Measurements from ENCODE around the gene CAB39L.
A peak's percentile ranks its signal among the peaks of the same experiment; 100 is the strongest.
"Not testable (repeated sequence)": the region's sequence is repeated elsewhere in the genome, so short reads cannot be mapped to it uniquely, and the experiment has no call there.

Gene CAB39L

GRCh38 chr13:49327145-49327544 is 116.7 kb downstream of the CAB39L start:
- not testable (repeated sequence) for H3K4me1 ChIP-seq (ENCODE audit: control insufficient read depth, insufficient read depth, low read length); H3K4me3 ChIP-seq (ENCODE audit: low read length in 2 of 2); H3K9me3 ChIP-seq (ENCODE audit: control insufficient read depth in 2 of 2, low read length in 2 of 2); H3K27me3 ChIP-seq (ENCODE audit: control insufficient read depth in 1 of 2, insufficient read depth in 2 of 2, low read length in 2 of 2); H3K27ac ChIP-seq (ENCODE audit: low read length); H3K9ac ChIP-seq (ENCODE audit: low read length in 2 of 2)
- peaks cover 18% of the 10 kb centered on the region in 2 donors for H3K36me3 ChIP-seq (ENCODE audit: control insufficient read depth in 2 of 2, insufficient read depth in 2 of 2, low read length in 2 of 2)

GRCh38 chr13:49326222-49326917 is 117.5 kb downstream of the CAB39L start:
- Histone ChIP-seq H3K4me3 (ENCODE audit: low read length in 2 of 2) (no peak overlapping the region), H3K4me1 (ENCODE audit: control insufficient read depth, insufficient read depth, low read length) (peaks cover 5% of the 10 kb centered on the region), H3K36me3 (ENCODE audit: control insufficient read depth in 2 of 2, insufficient read depth in 2 of 2, low read length in 2 of 2) (peaks cover 16 to 20% of the 10 kb centered on the region in 2 donors), H3K9me3 (ENCODE audit: control insufficient read depth in 2 of 2, low read length in 2 of 2) (no peaks in the 10 kb centered on the region), H3K27me3 (ENCODE audit: control insufficient read depth in 1 of 2, insufficient read depth in 2 of 2, low read length in 2 of 2) (no peaks in the 10 kb centered on the region), H3K27ac (ENCODE audit: low read length) (peak overlapping the region; percentile 6), H3K9ac (ENCODE audit: low read length in 2 of 2) (no peak overlapping the region)

- no peak overlapping the region for H3K4me3 ChIP-seq (ENCODE audit: low read length in 2 of 2)
- no peaks in the 10 kb centered on the region for H3K27me3 ChIP-seq (ENCODE audit: control insufficient read depth in 1 of 2, insufficient read depth in 2 of 2, low read length in 2 of 2)
- peaks cover 6% of the 10 kb centered on the region for H3K4me1 ChIP-seq (ENCODE audit: control insufficient read depth, insufficient read depth, low read length)
- H3K36me3 ChIP-seq (ENCODE audit: control insufficient read depth in 2 of 2, insufficient read depth in 2 of 2, low read length in 2 of 2), result peaks cover 12 to 13% of the 10 kb centered on the region in 2 donors
- H3K9me3 ChIP-seq (ENCODE audit: control insufficient read depth in 2 of 2, low read length in 2 of 2), result no peaks in the 10 kb centered on the region
- H3K27ac ChIP-seq (ENCODE audit: low read length), result no peak overlapping the region
- no peak overlapping the region for H3K9ac ChIP-seq (ENCODE audit: low read length in 2 of 2)
These were observed 120.5 kb downstream of the CAB39L start for GRCh38 chr13:49323344-49323743.

- Histone ChIP-seq H3K4me3 (ENCODE audit: low read length in 2 of 2) (no peak overlapping the region), H3K4me1 (ENCODE audit: control insufficient read depth, insufficient read depth, low read length) (peaks cover 6% of the 10 kb centered on the region), H3K9ac (ENCODE audit: low read length in 2 of 2) (no peak overlapping the region), H3K27ac (ENCODE audit: low read length) (no peak overlapping the region), H3K36me3 (ENCODE audit: control insufficient read depth in 2 of 2, insufficient read depth in 2 of 2, low read length in 2 of 2) (peaks cover 9 to 11% of the 10 kb centered on the region in 2 donors), H3K9me3 (ENCODE audit: control insufficient read depth in 2 of 2, low read length in 2 of 2) (no peaks in the 10 kb centered on the region), H3K27me3 (ENCODE audit: control insufficient read depth in 1 of 2, insufficient read depth in 2 of 2, low read length in 2 of 2) (no peaks in the 10 kb centered on the region)
These were observed 121.2 kb downstream of the CAB39L start for GRCh38 chr13:49322702-49323101.

- no peaks in the 10 kb centered on the region for H3K27me3 ChIP-seq (ENCODE audit: control insufficient read depth in 1 of 2, insufficient read depth in 2 of 2, low read length in 2 of 2)
- H3K27ac ChIP-seq (ENCODE audit: low read length), result no peak overlapping the region
- peaks cover 8 to 13% of the 10 kb centered on the region in 2 donors for H3K36me3 ChIP-seq (ENCODE audit: control insufficient read depth in 2 of 2, insufficient read depth in 2 of 2, low read length in 2 of 2)
- peaks cover 6% of the 10 kb centered on the region for H3K4me1 ChIP-seq (ENCODE audit: control insufficient read depth, insufficient read depth, low read length)
- H3K4me3 ChIP-seq (ENCODE audit: low read length in 2 of 2), result no peak overlapping the region
- H3K9me3 ChIP-seq (ENCODE audit: control insufficient read depth in 2 of 2, low read length in 2 of 2), result no peaks in the 10 kb centered on the region
- no peak overlapping the region for H3K9ac ChIP-seq (ENCODE audit: low read length in 2 of 2)
These were observed 122.9 kb downstream of the CAB39L start for GRCh38 chr13:49320975-49321374.

- H3K27ac ChIP-seq (ENCODE audit: low read length), result no peak overlapping the region
- no peak overlapping the region for H3K4me3 ChIP-seq (ENCODE audit: low read length in 2 of 2)
- no peak overlapping the region for H3K9ac ChIP-seq (ENCODE audit: low read length in 2 of 2)
- no peaks in the 10 kb centered on the region for H3K27me3 ChIP-seq (ENCODE audit: control insufficient read depth in 1 of 2, insufficient read depth in 2 of 2, low read length in 2 of 2)
- H3K4me1 ChIP-seq (ENCODE audit: control insufficient read depth, insufficient read depth, low read length), result peaks cover 9% of the 10 kb centered on the region
- no peaks in the 10 kb centered on the region for H3K9me3 ChIP-seq (ENCODE audit: control insufficient read depth in 2 of 2, low read length in 2 of 2)
- H3K36me3 ChIP-seq (ENCODE audit: control insufficient read depth in 2 of 2, insufficient read depth in 2 of 2, low read length in 2 of 2), result peaks cover 9 to 13% of the 10 kb centered on the region in 2 donors
These were observed 123.9 kb downstream of the CAB39L start for GRCh38 chr13:49319951-49320350.

- H3K4me1 ChIP-seq (ENCODE audit: control insufficient read depth, insufficient read depth, low read length), result peaks cover 13% of the 10 kb centered on the region
- no peaks in the 10 kb centered on the region for H3K27me3 ChIP-seq (ENCODE audit: control insufficient read depth in 1 of 2, insufficient read depth in 2 of 2, low read length in 2 of 2)
- peak overlapping the region; percentile 60 for H3K27ac ChIP-seq (ENCODE audit: low read length)
- H3K9me3 ChIP-seq (ENCODE audit: control insufficient read depth in 2 of 2, low read length in 2 of 2), result no peaks in the 10 kb centered on the region
- H3K9ac ChIP-seq (ENCODE audit: low read length in 2 of 2), result no peak overlapping the region
- H3K4me3 ChIP-seq (ENCODE audit: low read length in 2 of 2), result no peak overlapping the region
- H3K36me3 ChIP-seq (ENCODE audit: control insufficient read depth in 2 of 2, insufficient read depth in 2 of 2, low read length in 2 of 2), result peaks cover 10 to 13% of the 10 kb centered on the region in 2 donors
These were observed 124.3 kb downstream of the CAB39L start for GRCh38 chr13:49319551-49319950.

- H3K4me3 ChIP-seq (ENCODE audit: low read length in 2 of 2), result no peak overlapping the region
- no peak overlapping the region for H3K9ac ChIP-seq (ENCODE audit: low read length in 2 of 2)
- H3K27ac ChIP-seq (ENCODE audit: low read length), result no peak overlapping the region
- no peaks in the 10 kb centered on the region for H3K9me3 ChIP-seq (ENCODE audit: control insufficient read depth in 2 of 2, low read length in 2 of 2)
- no peaks in the 10 kb centered on the region for H3K27me3 ChIP-seq (ENCODE audit: control insufficient read depth in 1 of 2, insufficient read depth in 2 of 2, low read length in 2 of 2)
- peaks cover 26% of the 10 kb centered on the region for H3K4me1 ChIP-seq (ENCODE audit: control insufficient read depth, insufficient read depth, low read length)
- H3K36me3 ChIP-seq (ENCODE audit: control insufficient read depth in 2 of 2, insufficient read depth in 2 of 2, low read length in 2 of 2), result peaks cover 6 to 9% of the 10 kb centered on the region in 2 donors
These were observed 127.9 kb downstream of the CAB39L start for GRCh38 chr13:49315756-49316482.

GRCh38 chr13:49315036-49315565 is 128.8 kb downstream of the CAB39L start:
- Histone ChIP-seq H3K4me3 (ENCODE audit: low read length in 2 of 2) (no peak overlapping the region), H3K9me3 (ENCODE audit: control insufficient read depth in 2 of 2, low read length in 2 of 2) (no peaks in the 10 kb centered on the region), H3K36me3 (ENCODE audit: control insufficient read depth in 2 of 2, insufficient read depth in 2 of 2, low read length in 2 of 2) (peaks cover 12 to 14% of the 10 kb centered on the region in 2 donors), H3K9ac (ENCODE audit: low read length in 2 of 2) (no peak overlapping the region), H3K27me3 (ENCODE audit: control insufficient read depth in 1 of 2, insufficient read depth in 2 of 2, low read length in 2 of 2) (no peaks in the 10 kb centered on the region), H3K4me1 (ENCODE audit: control insufficient read depth, insufficient read depth, low read length) (peaks cover 28% of the 10 kb centered on the region), H3K27ac (ENCODE audit: low read length) (no peak overlapping the region)

GRCh38 chr13:49314344-49314882 is 129.5 kb downstream of the CAB39L start:
- H3K36me3 ChIP-seq (ENCODE audit: control insufficient read depth in 2 of 2, insufficient read depth in 2 of 2, low read length in 2 of 2), result peaks cover 17 to 18% of the 10 kb centered on the region in 2 donors
- H3K9ac ChIP-seq (ENCODE audit: low read length in 2 of 2), result peak overlapping the region in 1 of 2 donors; percentile 42
- no peaks in the 10 kb centered on the region for H3K27me3 ChIP-seq (ENCODE audit: control insufficient read depth in 1 of 2, insufficient read depth in 2 of 2, low read length in 2 of 2)
- peaks cover 26% of the 10 kb centered on the region for H3K4me1 ChIP-seq (ENCODE audit: control insufficient read depth, insufficient read depth, low read length)
- H3K9me3 ChIP-seq (ENCODE audit: control insufficient read depth in 2 of 2, low read length in 2 of 2), result no peaks in the 10 kb centered on the region
- H3K27ac ChIP-seq (ENCODE audit: low read length), result peak overlapping the region; percentile 80
- H3K4me3 ChIP-seq (ENCODE audit: low read length in 2 of 2), result peak overlapping the region in 1 of 2 donors; percentile 40

Data from stomach smooth muscle (tissue), 2 donors.